Fibroblast of peridontal ligament (primary cell): ENCODE measurements around the gene MIEF2.
"Not testable (repeated sequence)": the region's sequence is repeated elsewhere in the genome, so short reads cannot be mapped to it uniquely, and the experiment has no call there.

Experiments used
- DNase-seq: peaks from one replicate; pipeline ENCODE4 v3.0.0-alpha.2; 2010; ENCODE audit errors: extremely low read depth

MIEF2 gene, protein sequence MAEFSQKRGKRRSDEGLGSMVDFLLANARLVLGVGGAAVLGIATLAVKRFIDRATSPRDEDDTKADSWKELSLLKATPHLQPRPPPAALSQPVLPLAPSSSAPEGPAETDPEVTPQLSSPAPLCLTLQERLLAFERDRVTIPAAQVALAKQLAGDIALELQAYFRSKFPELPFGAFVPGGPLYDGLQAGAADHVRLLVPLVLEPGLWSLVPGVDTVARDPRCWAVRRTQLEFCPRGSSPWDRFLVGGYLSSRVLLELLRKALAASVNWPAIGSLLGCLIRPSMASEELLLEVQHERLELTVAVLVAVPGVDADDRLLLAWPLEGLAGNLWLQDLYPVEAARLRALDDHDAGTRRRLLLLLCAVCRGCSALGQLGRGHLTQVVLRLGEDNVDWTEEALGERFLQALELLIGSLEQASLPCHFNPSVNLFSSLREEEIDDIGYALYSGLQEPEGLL

DNA sequence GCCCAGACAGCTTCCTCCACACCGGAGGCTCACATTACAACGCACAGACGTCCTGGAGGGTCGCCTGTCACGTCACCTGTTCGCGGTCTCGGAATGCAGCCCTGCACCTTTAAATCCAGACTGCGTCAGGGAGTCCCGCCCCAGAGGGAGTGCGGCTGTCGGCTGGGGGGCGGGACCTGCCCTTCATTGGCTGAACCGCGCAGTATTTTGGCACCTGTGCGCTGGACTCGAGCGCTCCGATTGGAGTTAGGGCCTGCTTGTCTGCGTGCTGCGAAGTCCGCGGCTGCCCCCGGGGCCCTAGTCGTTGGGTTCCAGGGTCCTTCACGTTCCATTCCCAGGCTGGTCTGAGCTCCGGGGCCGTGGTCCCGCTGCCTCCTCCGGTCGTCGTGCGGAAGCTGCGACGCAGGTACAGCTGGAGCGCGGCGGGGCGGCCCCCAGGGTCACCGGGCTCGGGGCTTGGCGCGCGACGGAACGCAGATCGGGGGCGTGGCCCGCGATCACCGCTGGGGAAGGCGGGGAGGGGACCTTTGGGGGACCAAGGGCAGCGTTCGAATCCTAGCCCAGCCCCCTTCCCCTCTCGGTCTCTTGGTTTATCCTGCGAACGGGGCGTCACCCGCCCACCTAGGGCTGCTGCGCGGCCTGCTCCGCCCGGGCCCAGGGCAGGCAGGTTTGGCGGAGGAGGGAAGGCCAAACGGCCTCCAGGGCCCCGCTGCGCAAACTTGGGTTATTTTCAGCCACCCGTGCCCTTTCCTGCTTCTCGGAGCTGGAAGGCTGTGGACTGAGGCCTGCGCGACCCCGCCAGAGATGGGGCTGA is at the start of gene MIEF2:
Gene MIEF2 (plus strand): TSS at position 331 of the 814 bp plus-strand sequence. CDS start 2,059 bp downstream, outside the sequence.
- DNase-seq: peak; percentile 91

DNA sequence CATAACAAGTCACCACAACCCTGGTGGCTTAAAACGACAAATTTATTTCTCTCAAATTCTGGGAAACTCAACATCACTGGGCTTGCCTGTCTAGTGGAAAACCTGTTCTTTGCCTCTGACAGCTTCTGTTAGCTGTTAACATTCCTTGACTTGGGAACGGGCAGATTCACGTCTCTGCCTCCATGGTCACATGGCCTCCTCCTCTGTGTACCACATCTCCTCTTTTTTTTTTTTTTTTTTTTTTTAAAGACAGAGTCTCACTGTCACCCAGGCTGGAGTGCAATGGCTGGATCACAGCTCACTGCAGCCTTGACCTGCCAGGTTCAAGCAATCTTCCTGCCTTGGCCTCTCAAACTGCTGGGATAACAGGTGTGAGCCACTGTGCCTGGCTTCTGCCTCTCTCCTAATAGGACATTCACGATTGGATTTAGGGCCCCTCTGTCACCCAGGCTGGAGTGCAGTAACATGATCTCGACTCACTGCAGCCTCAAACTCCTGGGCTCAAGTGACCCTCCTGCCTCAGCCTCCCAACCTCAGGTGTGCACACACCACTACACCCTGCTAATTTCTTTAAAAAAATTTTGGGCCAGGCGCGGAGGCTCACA is 46.7 kb upstream of the MIEF2 start:
- no peak for DNase-seq

DNA sequence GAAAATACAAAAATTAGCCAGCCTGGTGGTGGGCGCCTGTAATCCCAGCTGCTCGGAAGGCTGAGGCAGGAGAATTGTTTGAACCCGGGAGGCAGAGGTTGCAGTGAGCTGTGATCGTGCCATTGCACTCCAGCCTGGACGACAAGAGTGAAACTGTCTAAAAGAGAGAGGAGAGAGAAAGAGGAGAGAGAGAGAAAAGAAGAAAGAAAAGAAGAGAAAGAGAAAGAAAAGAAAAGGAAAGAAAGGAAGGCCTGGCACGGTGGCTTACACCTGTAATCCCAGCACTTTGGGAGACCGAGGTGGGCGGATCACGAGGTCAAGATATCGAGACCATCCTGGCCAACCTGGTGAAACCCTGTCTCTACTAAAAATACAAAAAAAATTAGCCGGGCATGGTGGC is 43.6 kb upstream of the MIEF2 start:
- DNase-seq: not testable (repeated sequence)

DNA sequence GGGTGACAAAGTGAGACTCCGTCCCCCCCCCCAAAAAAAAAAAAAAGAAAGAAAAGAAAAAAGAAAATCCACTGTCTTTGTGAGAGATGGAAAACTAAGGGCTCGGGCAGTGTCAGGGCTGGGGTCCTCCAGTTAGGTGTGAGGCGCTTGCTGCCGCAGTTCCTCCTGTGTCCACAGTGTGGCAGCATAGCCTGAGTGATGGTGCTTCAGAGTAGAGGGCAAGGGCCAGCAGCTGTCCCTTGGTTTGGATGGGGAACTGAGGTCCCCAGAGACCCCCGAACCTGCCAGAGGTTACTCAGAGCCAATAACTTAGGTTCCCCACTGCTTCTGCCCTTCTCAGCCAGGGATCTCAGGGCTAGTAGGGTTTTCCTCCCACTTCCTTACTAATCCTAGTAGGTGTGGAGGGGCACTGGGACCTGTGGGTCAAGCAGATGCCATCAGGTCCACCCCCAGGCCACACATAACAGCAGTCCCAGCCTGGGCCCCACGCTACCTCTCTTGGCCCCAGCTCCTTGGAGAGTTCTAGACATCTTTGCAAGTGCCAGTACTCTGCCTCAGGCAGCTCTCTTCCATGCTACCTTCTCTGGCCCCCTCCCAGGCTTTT is 42.9 kb upstream of the MIEF2 start:
- peak; percentile 55 for DNase-seq

DNA sequence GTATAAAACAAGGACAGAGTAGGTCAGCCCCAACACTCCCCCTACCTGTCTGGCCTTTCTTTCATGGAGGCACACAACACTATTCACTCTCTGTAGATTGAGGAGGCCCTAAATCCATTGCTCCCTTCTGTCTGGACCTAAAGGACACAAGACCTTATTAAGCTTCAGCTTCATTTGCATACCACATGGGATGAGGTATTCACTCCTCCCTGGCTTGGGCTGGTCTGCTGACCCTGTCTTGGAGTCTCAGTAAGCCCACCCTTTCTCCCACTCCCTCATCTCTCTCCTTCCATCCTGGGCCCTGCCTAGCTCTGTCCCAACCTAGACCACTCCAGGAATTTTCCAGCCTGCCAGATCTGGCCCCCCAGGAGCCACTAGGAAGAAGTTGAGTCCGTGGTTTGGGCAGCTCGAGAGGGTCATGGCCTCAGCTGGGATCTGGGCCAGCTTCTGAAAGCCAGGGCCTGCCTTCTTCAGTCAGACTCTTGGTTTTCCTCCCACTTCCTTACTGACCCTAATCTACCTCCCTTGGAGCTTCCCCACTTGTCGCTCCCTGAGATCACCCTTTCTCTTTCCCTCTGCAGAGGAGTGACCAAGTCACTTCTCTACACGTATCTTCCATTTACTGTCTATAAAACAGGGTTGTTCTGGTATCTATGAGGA is 41.6 kb upstream of the MIEF2 start:
- peak; percentile 70 for DNase-seq

DNA sequence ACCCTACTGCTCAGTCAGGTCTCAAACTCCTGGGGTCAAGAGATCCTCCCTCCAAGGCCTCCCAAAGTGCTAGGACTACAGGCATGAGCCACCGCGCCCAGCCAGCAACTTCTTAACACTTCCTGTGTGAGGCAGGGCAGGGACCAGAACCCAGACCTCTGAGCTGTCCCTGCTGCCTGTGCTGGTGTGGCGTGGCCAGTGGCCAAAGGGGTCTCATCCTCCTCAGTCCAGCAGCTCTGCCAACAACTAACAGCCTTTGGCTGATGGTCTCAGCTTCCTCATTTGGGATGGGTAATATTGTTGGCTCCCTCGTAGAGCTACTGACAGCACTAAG is 36.4 kb upstream of the MIEF2 start:
- no peak for DNase-seq

DNA sequence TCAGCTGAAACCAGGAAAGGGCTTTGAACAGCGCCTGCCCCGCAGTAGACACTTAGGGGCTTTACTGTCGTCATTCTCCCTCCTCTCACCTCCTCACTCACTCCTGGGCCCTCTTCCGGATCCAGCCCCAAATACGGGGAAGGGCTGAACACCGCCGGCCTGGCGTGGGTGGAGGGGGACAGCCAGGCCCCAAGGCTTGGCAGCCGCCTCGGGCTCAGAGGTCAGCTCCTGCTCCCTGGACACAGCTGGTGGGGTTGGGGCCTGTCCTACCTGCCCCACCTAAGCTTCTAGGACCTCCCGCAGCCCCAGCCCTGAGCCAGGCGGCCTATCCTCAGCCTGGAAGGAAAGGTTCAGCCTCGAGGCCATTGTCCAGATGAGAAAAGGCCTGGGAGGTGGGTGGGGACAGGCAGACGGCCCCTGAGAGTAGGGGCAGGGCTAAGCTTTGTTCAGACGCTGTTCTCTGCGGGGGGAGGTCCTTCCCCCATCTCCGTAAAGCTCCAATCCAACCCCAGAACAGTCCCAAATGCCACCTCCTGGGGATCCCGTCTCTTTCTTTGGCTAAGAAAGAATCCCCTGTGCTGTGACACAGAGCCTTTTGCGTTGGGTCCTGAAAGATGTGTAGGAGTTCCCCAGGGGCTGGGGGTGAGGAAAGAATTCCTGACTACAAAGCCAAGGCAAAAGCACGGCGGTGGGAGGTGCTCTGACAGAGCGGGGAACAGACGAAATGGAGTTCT is 35.9 kb upstream of the MIEF2 start:
- peak; percentile 18 for DNase-seq

DNA sequence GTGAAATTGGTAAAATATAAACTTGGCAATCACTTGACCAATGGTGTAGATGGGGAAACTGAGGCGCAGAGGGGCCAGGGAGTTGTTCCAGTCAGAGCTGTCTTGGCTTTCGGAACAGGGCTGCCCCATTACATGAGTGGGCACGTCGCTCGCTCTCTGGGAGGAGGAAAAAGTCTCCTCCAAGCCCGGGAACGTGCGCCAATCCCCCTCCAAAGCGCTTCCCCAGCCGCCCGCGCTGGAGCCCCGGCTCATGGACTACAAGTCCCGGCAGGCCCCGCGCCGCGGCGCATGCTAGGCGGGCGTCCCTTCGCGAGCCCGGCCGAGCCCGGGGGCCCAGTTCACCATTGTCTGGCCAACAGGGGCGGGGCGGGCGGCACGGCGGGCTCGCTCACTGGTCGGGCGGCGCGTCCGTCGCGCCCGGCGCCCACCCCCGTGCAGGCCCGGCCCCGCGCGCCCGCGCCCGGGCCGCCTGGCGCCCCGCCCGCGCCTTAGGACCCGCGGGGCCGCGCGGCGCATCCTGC is 35.3 kb upstream of the MIEF2 start, which contains the start of gene LLGL1:
Gene LLGL1 (plus strand): TSS at position 515 of the 521 bp plus-strand sequence. CDS start 48 bp downstream, outside the sequence.
- DNase-seq: peak; percentile 87

DNA sequence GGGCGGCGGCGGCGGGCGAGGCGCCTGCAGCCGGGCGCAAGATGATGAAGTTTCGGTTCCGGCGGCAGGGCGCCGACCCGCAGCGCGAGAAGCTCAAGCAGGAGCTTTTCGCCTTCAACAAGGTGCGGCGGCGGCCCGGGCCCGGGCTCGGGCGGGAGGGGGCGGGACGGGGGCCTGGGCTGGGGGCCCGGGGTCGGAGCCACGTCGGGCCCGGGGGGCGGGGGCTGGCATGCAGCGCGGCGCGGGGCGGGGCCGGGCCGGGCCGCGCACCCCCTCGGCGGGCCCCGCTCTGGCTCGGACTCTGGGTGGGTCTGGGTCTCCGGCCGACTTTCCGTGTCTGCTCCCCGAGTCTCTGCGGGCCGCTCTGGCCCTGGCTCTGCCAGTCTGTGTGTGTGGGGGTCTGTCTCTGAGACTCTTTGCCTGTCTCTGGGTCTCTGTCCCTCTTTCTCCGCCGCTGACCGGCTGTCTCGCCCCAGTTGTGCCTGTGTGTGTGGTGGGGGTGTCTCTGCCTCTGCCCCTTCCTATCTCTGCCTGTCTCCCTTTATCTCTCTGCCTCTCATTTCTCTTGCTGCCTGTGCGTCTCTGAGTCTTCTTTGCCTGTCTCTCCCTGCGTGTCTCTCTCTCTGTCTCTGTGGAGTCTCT is 34.7 kb upstream of the MIEF2 start:
- DNase-seq: peak; percentile 6

DNA sequence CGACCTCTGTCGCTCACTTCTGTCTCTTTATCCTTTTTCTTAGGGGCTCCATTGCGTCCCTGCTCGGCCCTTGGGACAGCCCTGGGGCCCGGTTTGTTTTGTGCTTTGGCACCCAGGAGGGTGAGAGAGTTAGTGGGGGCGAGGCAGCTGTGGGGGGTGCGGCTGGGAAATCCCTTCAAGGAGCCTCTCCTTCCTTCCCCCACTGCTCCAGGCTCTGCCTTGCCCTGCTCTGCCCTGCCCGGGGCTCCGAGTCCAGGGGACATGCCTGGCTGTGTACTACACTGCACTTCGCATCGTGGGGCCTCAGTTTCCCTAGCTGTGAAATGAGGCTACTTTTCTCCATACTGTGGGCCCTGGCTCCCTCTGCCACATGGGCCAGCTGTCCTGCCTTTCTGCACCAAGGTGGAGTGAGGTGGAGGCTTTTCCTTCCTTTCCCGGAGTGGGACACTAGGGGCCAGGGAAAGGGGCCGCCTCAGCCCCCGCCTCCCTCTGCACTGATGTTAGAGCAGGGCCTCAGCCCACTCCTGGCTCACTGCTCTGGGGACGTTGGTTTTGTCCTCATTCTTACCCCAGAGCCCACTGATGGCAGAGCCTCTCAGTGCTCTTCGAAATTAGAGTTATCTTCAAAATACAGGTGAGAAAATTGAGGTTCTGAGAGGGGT is 34.0 kb upstream of the MIEF2 start:
- DNase-seq: no peak

DNA sequence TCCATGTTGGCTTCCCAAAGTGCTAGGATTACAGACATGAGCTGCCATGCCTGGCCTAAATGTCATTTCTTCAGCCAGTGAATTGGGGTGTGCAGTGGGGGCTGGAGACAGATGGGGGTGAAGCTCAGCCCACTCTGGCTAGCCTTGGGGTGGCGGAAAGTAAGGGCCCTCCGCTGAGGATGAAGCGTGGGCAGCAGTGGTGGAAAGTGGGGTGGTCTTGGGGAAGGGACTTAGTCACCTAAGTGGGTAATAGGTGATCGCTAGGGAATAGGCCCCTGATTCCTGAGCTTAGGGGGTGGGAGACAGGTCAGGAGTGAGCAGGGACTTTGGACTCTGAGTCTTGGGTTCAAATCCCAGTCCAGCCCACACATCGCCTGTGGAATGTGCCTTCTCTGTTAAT is 32.8 kb upstream of the MIEF2 start:
- DNase-seq: no peak

DNA sequence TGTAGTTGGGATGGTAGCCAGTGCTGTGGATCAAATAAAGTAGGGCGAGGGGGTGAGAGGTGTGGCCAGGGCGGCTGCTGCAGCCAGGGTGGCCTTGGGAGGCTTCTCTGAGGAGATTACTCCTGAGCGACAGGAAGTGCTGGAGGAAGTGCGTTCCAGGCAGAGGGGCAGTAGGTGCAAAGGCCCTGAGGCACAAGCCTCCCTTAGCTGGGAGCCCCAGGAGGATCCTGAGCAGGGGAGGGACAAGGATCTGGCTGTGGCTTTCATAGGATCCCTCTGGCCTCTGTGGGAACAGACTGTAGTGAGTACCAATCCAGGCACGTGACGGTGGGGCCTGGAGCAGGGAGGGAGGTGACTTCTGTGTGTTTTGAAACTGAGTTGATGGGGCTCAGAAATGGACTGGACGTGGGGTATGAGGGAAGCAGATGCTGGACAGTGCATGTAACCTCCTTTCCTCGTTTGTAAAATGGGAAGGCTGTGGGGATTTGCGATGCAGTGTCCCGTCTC is 32.2 kb upstream of the MIEF2 start:
- DNase-seq: no peak

DNA sequence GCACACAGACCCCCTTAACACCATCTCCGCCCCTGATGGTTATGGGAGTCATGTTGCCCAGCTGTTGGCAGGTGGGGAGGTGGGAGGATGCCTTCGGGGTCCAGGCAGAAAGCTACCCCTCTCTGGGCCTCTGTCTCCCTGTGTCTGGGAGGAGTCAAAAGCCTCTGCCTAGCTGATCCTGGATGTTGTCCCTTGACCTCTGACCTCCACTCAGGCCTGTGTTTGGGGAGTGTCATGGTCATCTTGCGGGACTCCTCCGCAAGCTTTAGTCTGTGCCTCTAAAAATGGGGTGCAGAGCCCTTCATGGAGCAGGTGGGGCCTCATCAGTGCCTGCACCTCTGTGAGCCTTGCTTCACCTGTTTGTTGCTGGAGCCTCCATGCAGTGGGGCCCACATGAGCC is 31.2 kb upstream of the MIEF2 start:
- no peak for DNase-seq

DNA sequence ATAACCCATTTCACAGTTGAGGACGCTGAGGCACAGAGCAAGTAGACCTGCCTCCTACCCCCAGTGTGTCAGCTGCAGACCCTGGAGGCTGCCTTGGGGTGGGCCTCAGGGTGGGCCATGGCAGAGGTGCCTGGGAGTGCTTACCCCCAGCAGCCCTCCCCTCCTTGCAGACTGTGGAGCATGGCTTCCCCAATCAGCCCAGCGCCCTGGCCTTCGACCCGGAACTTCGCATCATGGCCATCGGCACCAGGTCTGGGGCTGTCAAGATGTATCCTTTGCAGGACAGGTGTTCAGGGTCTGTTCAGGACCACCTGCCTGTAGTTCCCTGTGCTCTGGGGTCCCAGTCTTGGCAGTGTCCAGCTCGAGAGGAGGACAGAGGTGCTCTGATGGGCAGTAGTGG is 30.7 kb upstream of the MIEF2 start:
- no peak for DNase-seq

DNA sequence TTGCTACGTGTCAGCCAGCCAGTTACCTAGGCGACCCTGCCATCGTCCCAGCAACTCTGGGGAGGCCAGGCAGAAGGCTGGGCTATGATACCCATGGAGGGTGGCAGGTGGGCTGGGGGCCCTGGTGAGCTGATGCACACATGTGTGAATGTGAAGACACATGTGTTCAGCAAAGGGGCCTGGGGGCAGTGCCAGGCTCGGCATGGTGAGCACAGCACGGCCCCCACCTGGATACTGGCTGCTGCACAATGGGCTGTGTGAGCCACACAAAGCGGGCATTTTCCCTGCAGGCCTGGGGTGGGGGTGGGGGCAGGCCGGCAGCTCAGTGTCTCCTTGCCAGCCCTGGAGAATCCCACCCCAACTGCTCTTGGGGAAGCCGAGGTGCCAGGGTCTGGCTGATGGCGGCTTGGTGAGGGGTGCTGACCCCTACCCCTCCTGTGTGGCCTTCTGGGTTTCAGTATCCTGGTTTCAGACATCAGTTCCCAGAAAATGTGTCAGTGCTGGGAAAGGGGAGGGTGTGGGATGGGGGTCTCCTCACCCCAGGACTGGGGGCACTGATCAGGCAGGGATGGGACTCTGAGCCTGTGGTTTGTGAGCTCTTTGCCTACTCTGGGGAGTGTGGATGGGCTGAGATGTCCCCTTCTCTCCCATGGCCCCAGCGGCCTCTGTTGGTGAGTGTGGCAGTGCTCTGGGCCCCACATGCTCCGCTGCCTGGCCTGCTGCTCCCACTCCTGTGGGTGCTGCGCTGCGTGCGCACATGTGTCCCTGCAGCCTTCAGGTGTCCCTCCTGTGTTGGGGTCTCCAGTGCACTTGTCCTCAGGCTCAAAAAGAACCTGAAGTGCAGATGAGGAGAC is 29.9 kb upstream of the MIEF2 start:
- DNase-seq: no peak

DNA sequence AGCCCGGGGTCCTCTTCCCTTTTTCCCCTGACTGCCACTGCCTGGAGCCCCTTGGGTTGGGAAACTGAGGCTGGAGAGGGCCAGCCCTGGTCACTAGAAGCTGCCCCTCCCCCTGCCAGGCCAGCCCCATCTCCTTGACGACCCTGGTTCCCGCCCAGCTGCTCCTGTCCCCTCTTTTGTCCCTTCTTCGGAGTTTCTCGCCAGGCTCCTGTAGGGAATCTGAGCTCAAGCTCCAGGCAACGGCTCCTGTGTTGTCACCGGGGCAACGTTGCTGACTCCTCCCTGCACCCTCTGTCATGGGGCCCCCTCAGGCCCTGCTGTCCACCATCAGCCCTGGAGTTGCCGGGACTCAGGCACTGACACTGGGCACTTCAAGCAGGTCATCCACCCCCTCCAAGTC is 29.3 kb upstream of the MIEF2 start:
- no peak for DNase-seq

DNA sequence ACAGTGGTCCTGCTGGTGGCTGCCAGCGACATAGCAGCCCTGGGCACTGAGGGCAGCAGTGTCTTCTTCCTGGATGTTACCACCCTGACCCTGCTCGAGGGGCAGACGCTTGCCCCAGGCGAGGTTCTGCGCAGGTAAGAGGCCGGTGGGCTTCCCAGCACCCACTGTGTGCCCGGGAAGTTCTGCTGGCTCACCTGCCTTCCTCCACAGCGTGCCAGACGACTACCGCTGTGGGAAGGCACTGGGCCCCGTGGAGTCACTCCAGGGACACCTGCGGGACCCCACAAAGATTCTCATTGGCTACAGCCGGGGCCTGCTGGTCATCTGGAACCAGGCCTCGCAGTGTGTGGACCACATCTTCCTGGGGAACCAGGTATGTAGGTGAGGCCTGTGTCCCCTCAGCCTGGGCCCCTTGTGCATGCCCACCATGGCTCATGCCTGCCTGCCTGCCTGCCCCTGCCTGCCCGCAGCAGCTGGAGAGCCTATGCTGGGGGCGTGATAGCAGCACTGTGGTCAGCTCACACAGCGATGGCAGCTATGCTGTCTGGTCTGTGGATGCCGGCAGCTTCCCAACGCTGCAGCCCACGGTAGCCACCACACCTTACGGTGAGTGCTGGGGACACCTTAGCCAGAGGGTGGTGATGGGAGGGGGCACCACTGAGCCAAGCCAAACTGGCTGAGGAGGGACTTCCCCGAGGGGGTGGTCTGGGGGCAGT is 26.5 kb upstream of the MIEF2 start:
- no peak for DNase-seq
